Measurements from ENCODE around the gene MASP1.

Gene MASP1

DNA sequence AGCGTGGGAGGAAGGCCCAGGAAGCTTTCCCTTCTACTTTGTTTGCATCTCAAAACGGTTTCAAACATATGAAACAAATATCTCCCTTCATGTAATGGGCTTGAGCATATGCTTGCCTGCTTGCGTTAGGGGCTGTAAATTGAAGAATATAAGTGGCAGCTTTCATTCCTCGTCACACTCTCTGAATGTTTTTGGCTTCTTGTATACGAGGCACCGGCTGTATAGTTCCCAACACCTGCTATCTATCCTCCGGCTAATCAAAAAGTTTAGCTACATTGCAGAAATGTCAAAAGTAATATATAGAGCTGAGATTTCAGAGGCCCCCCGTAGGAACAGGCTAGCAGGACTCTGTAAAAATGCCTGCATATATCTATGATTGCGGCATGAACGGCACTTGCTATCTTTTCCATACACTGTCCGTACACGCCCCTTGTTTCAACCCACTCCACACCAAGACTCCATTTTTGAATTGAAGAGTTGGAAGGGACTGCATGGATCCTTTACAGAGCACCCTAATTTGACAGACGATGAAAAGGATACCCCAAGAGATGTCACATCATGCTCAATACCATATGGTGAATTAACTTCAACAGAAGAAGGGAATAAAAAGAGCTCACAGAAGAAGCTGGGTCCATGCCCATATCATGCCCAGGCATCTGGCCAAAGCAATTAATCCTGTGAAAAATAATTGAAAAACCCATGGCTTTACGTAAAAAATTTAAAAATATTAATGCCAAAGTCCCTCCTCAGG, 2.5 kb downstream of the MASP1 start:
- FAIRE-seq = no peak
- no peak for DNase-seq (ENCODE audit: insufficient read length, low spot score)
- TF ChIP-seq, protein P1, sequence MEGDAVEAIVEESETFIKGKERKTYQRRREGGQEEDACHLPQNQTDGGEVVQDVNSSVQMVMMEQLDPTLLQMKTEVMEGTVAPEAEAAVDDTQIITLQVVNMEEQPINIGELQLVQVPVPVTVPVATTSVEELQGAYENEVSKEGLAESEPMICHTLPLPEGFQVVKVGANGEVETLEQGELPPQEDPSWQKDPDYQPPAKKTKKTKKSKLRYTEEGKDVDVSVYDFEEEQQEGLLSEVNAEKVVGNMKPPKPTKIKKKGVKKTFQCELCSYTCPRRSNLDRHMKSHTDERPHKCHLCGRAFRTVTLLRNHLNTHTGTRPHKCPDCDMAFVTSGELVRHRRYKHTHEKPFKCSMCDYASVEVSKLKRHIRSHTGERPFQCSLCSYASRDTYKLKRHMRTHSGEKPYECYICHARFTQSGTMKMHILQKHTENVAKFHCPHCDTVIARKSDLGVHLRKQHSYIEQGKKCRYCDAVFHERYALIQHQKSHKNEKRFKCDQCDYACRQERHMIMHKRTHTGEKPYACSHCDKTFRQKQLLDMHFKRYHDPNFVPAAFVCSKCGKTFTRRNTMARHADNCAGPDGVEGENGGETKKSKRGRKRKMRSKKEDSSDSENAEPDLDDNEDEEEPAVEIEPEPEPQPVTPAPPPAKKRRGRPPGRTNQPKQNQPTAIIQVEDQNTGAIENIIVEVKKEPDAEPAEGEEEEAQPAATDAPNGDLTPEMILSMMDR (IDR thresholded peaks at IDR 0.05; ENCODE audit: insufficient read depth, missing control alignments) = no peak

DNA sequence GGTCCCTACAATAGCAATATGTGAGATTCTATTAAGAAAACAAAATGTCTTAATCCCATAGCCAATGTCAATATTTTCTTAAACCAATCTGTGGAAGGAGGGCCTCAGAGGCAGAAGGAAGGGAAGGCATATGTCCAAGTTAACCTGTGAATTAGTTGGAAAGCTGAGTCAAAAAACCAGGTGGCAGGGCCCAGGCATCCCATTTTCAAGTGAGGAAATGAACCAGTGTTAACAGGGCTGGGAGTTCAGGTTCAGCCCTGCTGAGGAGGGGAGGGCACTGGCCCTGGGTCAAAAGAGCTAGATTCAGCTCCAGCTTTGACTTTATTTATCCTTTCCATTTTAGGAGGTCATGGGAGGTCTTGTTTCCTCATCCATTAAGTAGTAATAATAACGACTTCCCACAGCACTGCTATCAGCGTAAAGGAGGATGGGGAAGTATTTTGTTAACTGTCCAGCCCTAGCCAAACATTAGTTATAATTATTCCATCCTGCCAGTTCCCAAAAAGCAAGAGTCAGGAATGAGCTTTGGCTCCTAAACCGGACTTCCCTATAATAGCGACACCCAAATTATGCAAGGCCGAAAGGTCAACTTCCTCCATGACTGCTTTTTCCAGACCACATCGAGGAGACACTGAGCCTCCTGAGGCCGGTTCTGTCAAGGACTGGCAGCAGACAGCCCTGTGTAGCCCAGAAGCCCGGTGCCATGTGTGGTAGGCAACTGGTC, 3.2 kb downstream of the MASP1 start:
- DNase-seq (ENCODE audit: insufficient read length, low spot score) (no peak), FAIRE-seq (no peak)
- TF ChIP-seq, protein P1 (IDR thresholded peaks at IDR 0.05; ENCODE audit: insufficient read depth, missing control alignments) = no peak

DNA sequence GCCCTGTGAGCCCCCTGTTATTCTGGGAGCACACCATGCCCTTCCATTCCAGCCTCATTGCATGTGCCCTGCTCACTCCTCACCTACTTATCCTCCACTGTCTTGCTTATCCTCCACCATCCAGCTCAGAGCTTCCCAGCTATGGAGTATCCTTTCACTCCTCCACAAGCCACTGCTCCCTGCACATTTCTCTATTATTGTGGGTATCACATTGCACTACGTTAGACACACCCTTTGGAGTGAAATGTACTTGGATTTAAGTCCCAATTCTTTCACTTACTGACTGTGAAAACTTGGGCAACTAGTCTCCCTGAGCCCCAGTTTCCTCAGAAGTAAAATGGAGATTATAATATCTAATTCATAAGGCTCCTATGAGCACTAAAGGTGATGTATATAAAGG, 4.3 kb downstream of the MASP1 start:
- FAIRE-seq = no peak
- TF ChIP-seq, protein P1 (IDR thresholded peaks at IDR 0.05; ENCODE audit: insufficient read depth, missing control alignments) = no peak
- DNase-seq (ENCODE audit: insufficient read length, low spot score) = no peak

DNA sequence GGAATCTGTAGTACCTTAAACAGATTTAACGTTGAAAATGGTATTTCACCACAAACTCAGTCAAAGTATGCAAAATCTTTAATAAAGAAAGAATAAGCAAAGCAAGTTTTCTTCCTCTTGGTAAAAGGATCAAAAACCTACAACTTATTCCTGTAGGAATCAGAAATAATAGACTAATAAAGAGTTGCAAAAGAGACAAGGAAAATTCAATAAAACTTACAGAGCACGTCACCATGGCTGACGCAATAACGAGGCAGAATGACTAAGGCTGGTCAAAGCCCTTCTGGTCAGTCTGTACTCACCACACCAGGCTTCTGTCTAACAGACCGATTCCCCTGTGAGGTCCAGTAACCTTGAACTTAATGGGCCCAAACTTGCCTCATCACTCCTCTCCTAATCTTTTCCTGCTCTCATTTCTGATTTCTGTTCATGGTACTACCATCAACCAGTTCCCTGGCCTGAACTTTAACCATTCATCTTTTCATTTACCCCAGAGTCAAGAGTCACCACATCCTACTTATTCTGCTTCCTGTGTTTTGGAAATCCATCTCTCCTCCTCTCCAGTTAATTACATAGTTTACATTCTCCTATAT, 5.0 kb downstream of the MASP1 start:
- FAIRE-seq = no peak
- no peak for DNase-seq (ENCODE audit: insufficient read length, low spot score)
- TF ChIP-seq, protein P1 (IDR thresholded peaks at IDR 0.05; ENCODE audit: insufficient read depth, missing control alignments) = no peak

DNA sequence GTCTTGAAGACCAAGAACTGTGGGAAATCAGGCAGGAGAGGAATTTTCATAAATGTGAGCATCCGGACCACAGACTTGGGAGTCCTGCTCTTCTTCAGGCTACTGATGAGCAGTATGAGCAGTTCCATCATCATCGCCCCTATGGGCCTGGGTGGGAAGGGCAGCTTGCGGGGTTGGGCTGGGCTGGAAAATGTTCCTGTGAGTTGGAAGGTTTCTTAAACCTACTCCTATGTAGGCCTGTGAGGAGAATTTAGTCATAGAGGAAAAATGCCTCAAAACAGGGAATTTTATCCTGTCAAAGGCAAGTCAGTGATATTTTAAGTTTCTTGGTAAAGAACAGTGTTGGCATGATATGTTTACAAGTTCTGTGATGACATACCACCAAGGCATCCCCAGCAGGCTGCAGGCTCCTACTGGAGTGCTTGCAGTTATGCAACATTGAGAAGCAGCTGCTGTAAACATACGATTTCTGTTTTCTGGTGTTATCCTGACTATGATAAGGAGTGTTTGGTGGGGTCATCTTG, 10.3 kb downstream of the MASP1 start:
- DNase-seq (ENCODE audit: insufficient read length, low spot score) = no peak
- TF ChIP-seq, protein P1 (IDR thresholded peaks at IDR 0.05; ENCODE audit: insufficient read depth, missing control alignments) = no peak
- FAIRE-seq = no peak

DNA sequence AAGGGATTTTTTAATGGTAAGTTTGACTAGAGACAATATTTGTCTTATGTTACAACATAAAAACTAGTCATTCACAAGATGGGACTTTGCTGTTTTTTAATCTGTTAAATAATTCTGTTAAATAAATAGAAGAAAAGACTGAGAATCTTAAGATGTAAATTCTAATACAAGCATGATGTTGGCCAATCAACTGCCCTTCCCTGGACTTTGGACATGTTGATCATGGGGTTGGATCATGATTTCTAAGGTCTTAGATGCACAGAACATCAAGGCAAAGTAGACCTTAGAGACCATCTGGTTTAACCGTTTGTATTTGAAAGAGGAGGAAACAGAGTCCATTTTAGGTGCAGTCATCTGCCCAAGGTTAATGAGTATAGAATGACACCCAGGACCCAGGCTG, 10.9 kb downstream of the MASP1 start:
- DNase-seq (ENCODE audit: insufficient read length, low spot score) = no peak
- TF ChIP-seq, protein P1 (IDR thresholded peaks at IDR 0.05; ENCODE audit: insufficient read depth, missing control alignments) = no peak
- no peak for FAIRE-seq

Data from D721Med (cell line).